ENCODE measurements around the gene KCNMA1. TPM values are rescaled to one million over a fixed set of nuclear protein-coding genes. Genes with fewer than 3 reads are reported as not detected.
"Not testable (repeated sequence)": the region's sequence is repeated elsewhere in the genome, so short reads cannot be mapped to it uniquely, and the experiment has no call there.

KCNMA1 gene
- total RNA-seq (not detected), polyA plus RNA-seq (under 1 TPM in 1 of 2 donors, not detected in 1; 0.26 TPM)

DNA sequence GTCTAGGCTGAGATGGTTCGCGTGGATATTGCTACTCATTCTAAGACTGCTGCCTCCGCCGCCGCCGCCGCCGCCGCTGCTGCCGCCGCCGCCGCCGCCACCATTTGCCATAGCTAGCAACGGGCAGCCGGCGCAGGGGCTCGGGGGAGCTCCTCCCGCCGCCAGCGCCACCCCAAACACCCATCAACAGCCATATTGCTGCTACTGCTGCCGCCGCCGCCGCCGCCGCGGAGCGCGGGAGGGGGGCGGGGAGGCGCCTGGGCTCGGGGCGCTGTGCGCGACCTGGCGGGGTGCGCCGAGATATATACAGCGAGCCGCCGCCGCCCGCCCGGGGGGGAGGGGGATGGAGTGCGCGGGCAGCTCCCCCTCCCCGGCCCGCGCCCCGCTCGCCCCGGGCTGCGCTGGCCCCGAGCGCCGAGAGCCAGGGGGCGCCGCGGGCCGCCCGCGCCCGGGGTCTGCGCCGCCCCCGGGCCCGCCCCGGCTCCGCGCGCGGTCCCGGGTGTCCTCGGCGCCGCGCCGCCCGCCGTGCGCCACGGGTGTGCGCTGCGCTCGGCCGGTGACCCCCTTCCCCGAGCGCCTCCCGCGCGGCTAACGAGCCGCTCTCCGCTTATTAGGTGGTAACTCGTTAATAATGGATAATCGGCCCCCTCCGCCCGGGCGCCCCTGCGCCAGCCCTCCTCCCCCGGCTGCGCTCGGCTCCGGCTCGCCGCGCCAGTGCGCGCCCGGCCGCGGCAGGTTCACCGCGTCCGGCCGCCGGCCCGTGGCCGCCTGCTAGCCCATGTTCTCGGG, at the start of gene KCNMA1:
Gene KCNMA1, minus strand, starts transcription at position 277 of the 789 bp plus-strand sequence.
- no peaks in the 10 kb centered on the region for H3K9me3 Mint-ChIP-seq
- POLR2A ChIA-PET (ENCODE audit: partially characterized antibody): no interaction called here
- Histone ChIP-seq H3K4me1 (ENCODE audit: insufficient read depth, low read length) (no peaks in the 10 kb centered on the region), H3K27me3 (ENCODE audit: insufficient read depth, low read length) (peaks cover 5% of the 10 kb centered on the region), H3K4me3 (ENCODE audit: low read length in 2 of 2) (no peak within 1 kb of the TSS), H3K36me3 (ENCODE audit: insufficient read depth, low read length) (no peaks in the 10 kb centered on the region), H3K27ac (ENCODE audit: low read depth, low read length) (no peak within 1 kb of the TSS), H3K9me3 (ENCODE audit: control insufficient read depth in 1 of 2, low read length in 2 of 2) (no peaks in the 10 kb centered on the region)
- intact Hi-C loops (cut with micrococcal nuclease): no loop called here
- H3K4me3 Mint-ChIP-seq: peak within 1 kb of the TSS in 2 of 8 donors; percentile 69 to 74
- no peak for DNase-seq
- peaks cover 49 to 50% of the 10 kb centered on the region in 2 donors for H3K27me3 Mint-ChIP-seq
- H3K36me3 Mint-ChIP-seq: no peaks in the 10 kb centered on the region
- CTCF ChIA-PET (ENCODE audit: partially characterized antibody): interaction anchor here (1.6 kb wide), 1 partner anchor 463 kb away, joined by 5 read pairs; no protein-coding TSS in a partner anchor
- H3K4me1 Mint-ChIP-seq: peaks cover 2 to 25% (median 14%) of the 10 kb centered on the region in 4 donors
- no peak within 1 kb of the TSS for H3K27ac Mint-ChIP-seq

GRCh38 chr10:77686650-77687417, 49.2 kb upstream of the KCNMA1 start:
- Mint-ChIP-seq H3K4me1 (no peaks in the 10 kb centered on the region), H3K27me3 (peaks cover 7 to 9% of the 10 kb centered on the region in 2 donors), H3K27ac (no peak overlapping the region), H3K9me3 (peaks cover 0 to 1% (median 0%) of the 10 kb centered on the region in 8 donors), H3K36me3 (no peaks in the 10 kb centered on the region), H3K4me3 (no peak overlapping the region)
- Histone ChIP-seq H3K27ac (ENCODE audit: low read depth, low read length) (no peak overlapping the region), H3K36me3 (ENCODE audit: insufficient read depth, low read length) (no peaks in the 10 kb centered on the region), H3K27me3 (ENCODE audit: insufficient read depth, low read length) (no peaks in the 10 kb centered on the region), H3K4me3 (ENCODE audit: low read length in 2 of 2) (no peak overlapping the region), H3K4me1 (ENCODE audit: insufficient read depth, low read length) (no peaks in the 10 kb centered on the region), H3K9me3 (ENCODE audit: control insufficient read depth in 1 of 2, low read length in 2 of 2) (no peaks in the 10 kb centered on the region)
- ChIA-PET CTCF (ENCODE audit: partially characterized antibody) (interaction anchor here (1.0 kb wide), 1 partner anchor 10 kb away, joined by 3 read pairs; no protein-coding TSS in a partner anchor), POLR2A (ENCODE audit: partially characterized antibody) (no interaction called here)
- no peak for DNase-seq
- intact Hi-C loops (cut with micrococcal nuclease): no loop called here

DNA sequence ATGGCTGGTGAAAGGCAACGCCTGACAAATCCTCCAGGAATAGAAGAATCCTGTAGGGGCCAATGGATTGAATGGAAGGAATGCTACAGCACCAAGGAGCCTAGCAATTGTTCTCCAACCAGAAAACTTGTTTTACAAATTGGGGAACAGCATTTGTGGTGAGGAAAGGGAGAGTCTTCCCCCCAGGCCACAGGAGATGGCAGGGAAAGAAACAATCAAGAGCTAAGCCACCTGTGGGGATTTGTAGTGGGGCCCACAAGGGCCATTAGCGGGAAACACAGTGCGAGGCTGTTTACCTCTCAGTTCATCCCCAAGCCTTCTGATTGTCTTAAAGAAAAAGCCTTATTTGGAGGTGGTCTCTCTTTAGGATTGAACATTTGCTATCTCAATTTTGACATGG, 48.5 kb upstream of the KCNMA1 start:
- Histone ChIP-seq H3K27ac (ENCODE audit: low read depth, low read length) (no peak overlapping the region), H3K36me3 (ENCODE audit: insufficient read depth, low read length) (no peaks in the 10 kb centered on the region), H3K9me3 (ENCODE audit: control insufficient read depth in 1 of 2, low read length in 2 of 2) (no peaks in the 10 kb centered on the region), H3K27me3 (ENCODE audit: insufficient read depth, low read length) (no peaks in the 10 kb centered on the region), H3K4me3 (ENCODE audit: low read length in 2 of 2) (no peak overlapping the region), H3K4me1 (ENCODE audit: insufficient read depth, low read length) (no peaks in the 10 kb centered on the region)
- CTCF ChIA-PET (ENCODE audit: partially characterized antibody): interaction anchor here (1.0 kb wide), 1 partner anchor 11 kb away, joined by 3 read pairs; no protein-coding TSS in a partner anchor
- intact Hi-C loops (cut with micrococcal nuclease): no loop called here
- Mint-ChIP-seq H3K4me3 (no peak overlapping the region), H3K9me3 (peaks cover 0 to 3% (median 0%) of the 10 kb centered on the region in 8 donors), H3K36me3 (no peaks in the 10 kb centered on the region), H3K27ac (no peak overlapping the region), H3K27me3 (peaks cover 7 to 10% of the 10 kb centered on the region in 2 donors), H3K4me1 (no peaks in the 10 kb centered on the region)
- POLR2A ChIA-PET (ENCODE audit: partially characterized antibody): no interaction called here
- DNase-seq: no peak

DNA sequence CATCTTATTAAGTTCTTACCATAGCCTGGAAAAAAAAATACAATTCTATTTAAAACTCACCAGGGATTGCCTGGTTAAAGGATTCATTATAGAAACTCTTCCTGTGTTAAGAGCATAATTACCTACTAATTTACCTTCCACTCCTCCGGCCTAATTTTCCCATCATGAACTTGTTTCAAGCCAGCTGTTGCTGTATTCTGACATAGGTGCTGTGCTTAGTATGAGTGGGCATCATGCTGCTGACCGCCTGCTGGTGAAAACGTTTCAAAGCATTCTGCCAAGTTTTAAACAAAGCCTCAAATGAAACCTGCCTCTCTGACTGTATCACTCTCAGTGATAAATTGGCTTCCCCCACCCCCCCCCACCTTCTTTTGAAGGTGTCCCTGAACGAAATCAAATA, 47.8 kb upstream of the KCNMA1 start:
- intact Hi-C loops (cut with micrococcal nuclease): no loop called here
- Histone ChIP-seq H3K27ac (ENCODE audit: low read depth, low read length) (no peak overlapping the region), H3K9me3 (ENCODE audit: control insufficient read depth in 1 of 2, low read length in 2 of 2) (no peaks in the 10 kb centered on the region), H3K36me3 (ENCODE audit: insufficient read depth, low read length) (no peaks in the 10 kb centered on the region), H3K4me3 (ENCODE audit: low read length in 2 of 2) (no peak overlapping the region), H3K4me1 (ENCODE audit: insufficient read depth, low read length) (no peaks in the 10 kb centered on the region), H3K27me3 (ENCODE audit: insufficient read depth, low read length) (no peaks in the 10 kb centered on the region)
- Mint-ChIP-seq H3K9me3 (peaks cover 0 to 3% (median 0%) of the 10 kb centered on the region in 8 donors), H3K4me3 (no peak overlapping the region), H3K4me1 (no peaks in the 10 kb centered on the region), H3K36me3 (no peaks in the 10 kb centered on the region), H3K27me3 (peaks cover 7 to 10% of the 10 kb centered on the region in 2 donors), H3K27ac (no peak overlapping the region)
- CTCF ChIA-PET (ENCODE audit: partially characterized antibody): no interaction called here
- DNase-seq: no peak
- POLR2A ChIA-PET (ENCODE audit: partially characterized antibody): no interaction called here

DNA sequence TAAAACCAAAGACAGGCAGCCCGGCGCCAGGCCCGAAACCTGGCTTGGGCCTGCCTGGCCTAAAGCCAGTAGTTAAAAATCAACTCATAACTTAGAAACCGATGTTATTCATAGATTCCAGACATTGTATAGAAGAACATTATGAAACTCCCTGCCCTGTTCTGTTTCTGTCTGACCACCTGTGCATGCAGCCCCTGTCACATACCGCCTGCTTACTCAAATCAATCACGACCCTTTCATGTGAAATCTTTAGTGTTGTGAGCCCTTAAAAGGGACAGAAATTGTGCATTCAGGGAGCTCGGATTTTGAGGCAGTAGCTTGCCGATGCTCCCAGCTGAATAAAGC, 45.5 kb upstream of the KCNMA1 start:
- DNase-seq; CTCF ChIA-PET (ENCODE audit: partially characterized antibody); H3K27ac ChIP-seq (ENCODE audit: low read depth, low read length); H3K27ac Mint-ChIP-seq; H3K36me3 ChIP-seq (ENCODE audit: insufficient read depth, low read length); H3K4me3 Mint-ChIP-seq; H3K4me3 ChIP-seq (ENCODE audit: low read length in 2 of 2); POLR2A ChIA-PET (ENCODE audit: partially characterized antibody); H3K4me1 ChIP-seq (ENCODE audit: insufficient read depth, low read length); H3K36me3 Mint-ChIP-seq; H3K27me3 Mint-ChIP-seq; H3K9me3 ChIP-seq (ENCODE audit: control insufficient read depth in 1 of 2, low read length in 2 of 2); intact Hi-C loops (cut with micrococcal nuclease); H3K9me3 Mint-ChIP-seq; H3K4me1 Mint-ChIP-seq; H3K27me3 ChIP-seq (ENCODE audit: insufficient read depth, low read length): not testable (repeated sequence)

DNA sequence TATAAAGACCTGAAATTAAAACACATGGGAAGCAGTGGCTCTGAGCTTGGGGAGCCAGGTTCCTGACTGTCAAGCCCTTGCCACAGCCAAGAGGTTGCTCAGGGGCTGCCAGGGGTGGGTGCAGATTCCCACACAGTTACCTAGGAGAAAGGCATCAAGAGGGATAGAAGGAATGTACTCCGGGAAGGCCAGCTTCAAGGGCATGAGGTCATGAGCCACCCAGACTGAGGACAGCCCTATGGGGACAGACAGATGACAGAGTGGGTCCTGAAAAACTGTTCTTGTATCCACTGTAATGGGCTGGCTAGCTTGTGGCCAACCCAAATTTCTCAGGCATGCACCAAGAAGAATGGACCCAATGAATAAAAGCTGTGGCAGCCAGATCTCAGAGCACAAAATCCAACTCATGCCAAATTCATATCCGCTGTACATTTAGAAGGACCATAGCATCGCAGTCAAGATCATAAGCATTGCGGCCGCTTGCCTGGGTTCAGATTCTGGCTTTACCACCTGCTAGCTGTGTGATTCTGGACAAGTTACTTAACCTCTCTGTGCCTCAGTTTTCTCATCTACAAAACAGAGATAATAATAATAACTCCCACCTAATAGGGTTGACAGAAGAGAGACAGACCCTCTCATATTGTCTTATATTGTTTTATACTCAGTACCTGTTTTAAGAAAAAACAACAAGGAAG, 44.9 kb upstream of the KCNMA1 start:
- CTCF ChIA-PET (ENCODE audit: partially characterized antibody): no interaction called here
- Histone ChIP-seq H3K4me1 (ENCODE audit: insufficient read depth, low read length) (no peaks in the 10 kb centered on the region), H3K9me3 (ENCODE audit: control insufficient read depth in 1 of 2, low read length in 2 of 2) (no peaks in the 10 kb centered on the region), H3K27me3 (ENCODE audit: insufficient read depth, low read length) (no peaks in the 10 kb centered on the region), H3K27ac (ENCODE audit: low read depth, low read length) (no peak overlapping the region), H3K36me3 (ENCODE audit: insufficient read depth, low read length) (no peaks in the 10 kb centered on the region), H3K4me3 (ENCODE audit: low read length in 2 of 2) (no peak overlapping the region)
- Mint-ChIP-seq H3K9me3 (peaks cover 0 to 4% (median 0%) of the 10 kb centered on the region in 8 donors), H3K27ac (no peak overlapping the region), H3K27me3 (peaks cover 7 to 9% of the 10 kb centered on the region in 2 donors), H3K4me3 (no peak overlapping the region), H3K36me3 (no peaks in the 10 kb centered on the region), H3K4me1 (no peaks in the 10 kb centered on the region)
- no peak for DNase-seq
- POLR2A ChIA-PET (ENCODE audit: partially characterized antibody): no interaction called here
- intact Hi-C loops (cut with micrococcal nuclease): no loop called here

DNA sequence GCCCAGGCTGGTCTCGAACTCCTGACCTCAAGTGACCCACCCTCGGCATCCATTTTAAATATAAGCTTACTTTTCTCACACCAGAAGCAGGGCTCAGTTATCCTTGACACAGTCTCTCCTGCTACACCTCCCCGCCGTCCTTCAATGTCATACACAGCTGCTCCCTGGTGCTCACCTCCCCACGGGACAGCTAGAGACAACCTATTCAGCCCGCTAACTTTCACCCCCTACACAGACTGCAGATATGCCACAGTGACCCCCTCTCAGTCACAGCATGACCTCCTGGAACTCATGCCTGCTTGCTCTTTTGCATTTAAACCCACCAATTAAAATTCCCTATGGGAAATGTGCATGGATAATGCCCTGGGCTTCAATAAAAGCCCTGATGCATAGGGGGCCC, 44.2 kb upstream of the KCNMA1 start:
- Histone ChIP-seq H3K27ac (ENCODE audit: low read depth, low read length) (no peak overlapping the region), H3K4me3 (ENCODE audit: low read length in 2 of 2) (no peak overlapping the region), H3K27me3 (ENCODE audit: insufficient read depth, low read length) (no peaks in the 10 kb centered on the region), H3K36me3 (ENCODE audit: insufficient read depth, low read length) (no peaks in the 10 kb centered on the region), H3K9me3 (ENCODE audit: control insufficient read depth in 1 of 2, low read length in 2 of 2) (no peaks in the 10 kb centered on the region), H3K4me1 (ENCODE audit: insufficient read depth, low read length) (no peaks in the 10 kb centered on the region)
- no peaks in the 10 kb centered on the region for H3K4me1 Mint-ChIP-seq
- H3K36me3 Mint-ChIP-seq: no peaks in the 10 kb centered on the region
- intact Hi-C loops (cut with micrococcal nuclease): no loop called here
- peak overlapping the region in 1 of 7 donors; percentile 49 for H3K27ac Mint-ChIP-seq
- H3K9me3 Mint-ChIP-seq: peaks cover 0 to 4% (median 0%) of the 10 kb centered on the region in 8 donors
- peaks cover 7 to 9% of the 10 kb centered on the region in 2 donors for H3K27me3 Mint-ChIP-seq
- DNase-seq: no peak
- no peak overlapping the region for H3K4me3 Mint-ChIP-seq
- ChIA-PET POLR2A (ENCODE audit: partially characterized antibody) (no interaction called here), CTCF (ENCODE audit: partially characterized antibody) (no interaction called here)

All from CD4-positive, alpha-beta memory T cell (primary cell).